D721Med (cell line): Measurements from ENCODE around the gene SAT1.

ENCODE experiments used
- DNase-seq: peaks from one replicate; pipeline ENCODE4 v3.0.0; 2011; ENCODE audit warnings: low spot score; ENCODE audit not compliant: insufficient read length
- FAIRE-seq: peaks from 2 replicates; lab custom pipeline; 2011; peaks lifted over from hg19 to GRCh38; lab: Jason Lieb, UNC
- TF ChIP-seq, protein P1 (sequence below): IDR thresholded peaks from 2 replicates; pipeline ENCODE4 v1.5.1; 2012; ENCODE audit warnings: mild to moderate bottlenecking, control low read depth; ENCODE audit not compliant: insufficient read depth; ENCODE audit errors: missing control alignments

SAT1 gene

DNA sequence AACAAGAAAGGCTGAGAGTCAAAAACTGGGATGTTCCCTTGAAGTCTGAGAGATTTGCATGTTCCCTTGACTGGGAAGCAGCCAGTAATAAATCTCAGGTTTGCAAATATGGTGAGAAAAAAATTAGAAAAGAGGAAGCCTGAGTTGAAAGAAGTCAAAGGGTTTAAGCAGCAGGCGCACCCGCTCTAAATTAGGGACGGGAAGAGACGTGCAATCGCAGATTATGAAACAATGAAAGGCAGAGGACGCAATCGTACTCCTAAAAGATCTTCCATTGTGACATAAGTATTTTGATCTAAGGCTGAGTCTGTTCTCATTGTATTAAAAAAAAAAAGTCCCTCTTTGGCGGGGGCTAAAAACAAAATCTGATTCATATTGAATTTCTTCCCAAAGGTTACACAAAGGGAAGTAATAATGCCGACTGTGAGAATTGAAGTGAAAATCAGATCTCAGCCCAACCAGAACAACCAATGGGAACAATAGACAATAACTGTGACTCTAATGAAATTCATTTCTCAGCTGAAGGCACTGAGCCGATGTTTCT lies 28.2 kb downstream of the SAT1 start:
- DNase-seq, result no peak
- FAIRE-seq, result no peak
- TF ChIP-seq, protein P1, sequence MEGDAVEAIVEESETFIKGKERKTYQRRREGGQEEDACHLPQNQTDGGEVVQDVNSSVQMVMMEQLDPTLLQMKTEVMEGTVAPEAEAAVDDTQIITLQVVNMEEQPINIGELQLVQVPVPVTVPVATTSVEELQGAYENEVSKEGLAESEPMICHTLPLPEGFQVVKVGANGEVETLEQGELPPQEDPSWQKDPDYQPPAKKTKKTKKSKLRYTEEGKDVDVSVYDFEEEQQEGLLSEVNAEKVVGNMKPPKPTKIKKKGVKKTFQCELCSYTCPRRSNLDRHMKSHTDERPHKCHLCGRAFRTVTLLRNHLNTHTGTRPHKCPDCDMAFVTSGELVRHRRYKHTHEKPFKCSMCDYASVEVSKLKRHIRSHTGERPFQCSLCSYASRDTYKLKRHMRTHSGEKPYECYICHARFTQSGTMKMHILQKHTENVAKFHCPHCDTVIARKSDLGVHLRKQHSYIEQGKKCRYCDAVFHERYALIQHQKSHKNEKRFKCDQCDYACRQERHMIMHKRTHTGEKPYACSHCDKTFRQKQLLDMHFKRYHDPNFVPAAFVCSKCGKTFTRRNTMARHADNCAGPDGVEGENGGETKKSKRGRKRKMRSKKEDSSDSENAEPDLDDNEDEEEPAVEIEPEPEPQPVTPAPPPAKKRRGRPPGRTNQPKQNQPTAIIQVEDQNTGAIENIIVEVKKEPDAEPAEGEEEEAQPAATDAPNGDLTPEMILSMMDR, result no peak

GRCh38 chrX:23811656-23812055 lies 28.7 kb downstream of the SAT1 start:
- TF ChIP-seq, protein P1, result no peak
- FAIRE-seq (no peak), DNase-seq (no peak)

GRCh38 chrX:23813808-23814207 lies 30.8 kb downstream of the SAT1 start:
- DNase-seq, result no peak
- FAIRE-seq, result no peak
- TF ChIP-seq, protein P1, result no peak

DNA sequence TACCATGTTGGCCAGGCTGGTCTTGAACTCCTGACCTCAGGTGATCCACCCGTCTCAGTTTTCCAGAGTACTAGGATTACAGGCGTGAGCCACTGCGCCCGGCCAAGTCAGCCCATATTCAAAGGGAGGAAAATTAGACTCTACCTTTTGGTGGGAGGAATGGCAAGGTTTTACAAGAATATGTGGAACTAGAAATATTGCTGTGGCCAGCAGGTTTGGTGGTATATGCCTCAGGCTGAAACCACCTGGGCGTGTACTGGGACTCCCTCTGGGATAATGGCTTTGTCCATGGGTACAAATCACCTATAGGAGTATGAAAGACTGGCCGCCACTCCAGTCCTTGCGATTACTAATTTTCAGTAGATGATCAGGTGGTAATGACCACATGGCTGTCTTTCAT lies 32.4 kb downstream of the SAT1 start:
- DNase-seq, result no peak
- FAIRE-seq, result no peak
- TF ChIP-seq, protein P1, result no peak

DNA sequence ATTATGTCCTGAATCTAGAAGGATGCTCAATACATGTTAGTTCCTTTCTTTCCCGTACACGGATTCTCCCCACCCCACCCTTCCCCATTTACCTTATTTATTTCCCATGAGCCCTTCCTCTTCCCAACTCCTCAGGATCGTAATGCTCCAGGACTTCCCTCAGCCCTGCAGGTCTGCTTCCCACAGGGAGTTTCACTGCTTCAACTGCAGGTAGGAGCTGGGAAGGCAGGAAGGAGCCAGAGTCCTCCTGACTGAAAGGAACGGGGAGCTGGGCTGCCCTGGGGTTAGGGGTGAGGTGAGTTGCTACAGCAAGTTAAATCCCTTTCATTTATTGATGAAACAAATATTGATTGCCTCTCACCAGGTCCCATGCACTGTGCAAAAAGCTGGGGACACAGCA lies 33.2 kb downstream of the SAT1 start:
- TF ChIP-seq, protein P1, result no peak
- no peak for DNase-seq
- FAIRE-seq, result no peak

GRCh38 chrX:23817979-23818336 lies 35.0 kb downstream of the SAT1 start:
- FAIRE-seq, result no peak
- DNase-seq, result no peak

More at GRCh38 chrX:23817979-23818336, 35.0 kb downstream of the SAT1 start:
- TF ChIP-seq, protein P1, result no peak
